ENCODE measurements around the gene ZGPAT. TPM values are rescaled to one million over a fixed set of nuclear protein-coding genes. Genes with fewer than 3 reads are reported as not detected.
"Not testable (repeated sequence)": the region's sequence is repeated elsewhere in the genome, so short reads cannot be mapped to it uniquely, and the experiment has no call there.

The ZGPAT gene, protein sequence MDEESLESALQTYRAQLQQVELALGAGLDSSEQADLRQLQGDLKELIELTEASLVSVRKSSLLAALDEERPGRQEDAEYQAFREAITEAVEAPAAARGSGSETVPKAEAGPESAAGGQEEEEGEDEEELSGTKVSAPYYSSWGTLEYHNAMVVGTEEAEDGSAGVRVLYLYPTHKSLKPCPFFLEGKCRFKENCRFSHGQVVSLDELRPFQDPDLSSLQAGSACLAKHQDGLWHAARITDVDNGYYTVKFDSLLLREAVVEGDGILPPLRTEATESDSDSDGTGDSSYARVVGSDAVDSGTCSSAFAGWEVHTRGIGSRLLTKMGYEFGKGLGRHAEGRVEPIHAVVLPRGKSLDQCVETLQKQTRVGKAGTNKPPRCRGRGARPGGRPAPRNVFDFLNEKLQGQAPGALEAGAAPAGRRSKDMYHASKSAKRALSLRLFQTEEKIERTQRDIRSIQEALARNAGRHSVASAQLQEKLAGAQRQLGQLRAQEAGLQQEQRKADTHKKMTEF
- 64.1 TPM for total RNA-seq

DNA sequence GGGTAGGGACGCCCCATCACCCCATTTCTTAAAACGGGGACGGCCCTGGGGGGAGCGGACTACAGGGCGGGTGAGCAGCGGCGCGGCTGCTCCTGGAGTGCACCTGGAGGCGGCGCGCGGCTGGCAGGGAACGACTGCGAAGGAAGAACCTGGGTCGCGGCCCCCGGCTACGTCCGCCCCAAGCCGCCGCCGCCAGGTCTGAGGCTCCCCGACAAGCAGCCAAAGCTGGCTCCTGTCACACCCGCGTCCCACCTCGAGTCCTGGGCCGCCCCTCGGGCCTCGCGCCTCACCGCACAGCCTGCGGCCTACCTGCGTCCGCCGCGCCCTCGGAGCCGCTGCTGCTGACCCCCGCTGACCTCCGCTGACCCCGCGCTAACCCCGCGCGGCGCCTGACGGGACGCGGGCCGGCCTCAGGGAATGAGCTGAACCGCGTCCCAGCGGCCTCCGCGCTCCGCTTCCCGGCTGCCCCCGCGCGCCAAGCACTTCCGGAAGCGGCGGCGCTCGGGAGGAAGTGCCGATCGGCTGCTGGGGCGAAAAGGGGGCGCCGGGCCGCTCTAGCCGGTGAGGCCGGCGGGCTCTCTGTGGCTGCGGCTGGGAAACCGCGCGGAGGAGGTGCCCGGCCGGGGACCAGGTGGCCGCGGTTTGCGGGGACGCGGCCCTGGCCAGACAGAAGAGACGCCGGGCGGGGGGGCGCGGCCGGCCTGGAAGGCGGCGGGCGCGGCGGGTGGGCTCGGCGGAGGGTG lies at the start of gene ZGPAT, which contains the start of gene ARFRP1:
ZGPAT (plus strand) TSS at position 482 of the 743 bp plus-strand sequence. CDS start 542 bp downstream, outside the sequence.
ARFRP1 (minus strand) TSS at position 419 of the 743 bp plus-strand sequence. CDS start 885 bp downstream, outside the sequence.
- peak; percentile 94 for ATAC-seq

DNA sequence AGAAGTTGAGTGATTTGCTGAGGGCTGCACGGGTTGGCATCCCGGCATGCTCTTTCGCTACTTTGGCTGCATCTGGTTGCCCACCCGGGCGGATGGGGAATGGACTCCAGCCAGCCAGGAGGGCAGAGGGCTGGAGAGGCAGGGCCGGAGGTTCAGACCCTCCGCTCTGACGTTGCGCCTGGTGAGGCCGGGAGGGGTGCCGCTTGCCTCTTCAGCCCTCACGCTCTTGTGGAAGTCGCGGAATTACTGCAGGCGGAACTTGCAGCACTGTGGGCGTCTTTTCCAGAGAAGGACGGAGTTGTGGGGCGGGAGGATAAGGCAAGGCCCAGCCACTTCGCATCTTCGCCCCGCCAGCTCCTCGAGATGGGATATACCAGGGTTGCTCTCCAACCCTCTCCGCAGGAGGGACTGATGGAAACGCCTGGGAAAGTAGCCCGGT lies 49.1 kb upstream of the ZGPAT start:
- DNase-seq (ENCODE audit: low spot score) (no peak), ATAC-seq (peak; percentile 26)

More for the DNA sequence above, at the start of gene ZGPAT, which contains the start of gene ARFRP1:
- peak; percentile 96 for DNase-seq (ENCODE audit: low spot score)

DNA sequence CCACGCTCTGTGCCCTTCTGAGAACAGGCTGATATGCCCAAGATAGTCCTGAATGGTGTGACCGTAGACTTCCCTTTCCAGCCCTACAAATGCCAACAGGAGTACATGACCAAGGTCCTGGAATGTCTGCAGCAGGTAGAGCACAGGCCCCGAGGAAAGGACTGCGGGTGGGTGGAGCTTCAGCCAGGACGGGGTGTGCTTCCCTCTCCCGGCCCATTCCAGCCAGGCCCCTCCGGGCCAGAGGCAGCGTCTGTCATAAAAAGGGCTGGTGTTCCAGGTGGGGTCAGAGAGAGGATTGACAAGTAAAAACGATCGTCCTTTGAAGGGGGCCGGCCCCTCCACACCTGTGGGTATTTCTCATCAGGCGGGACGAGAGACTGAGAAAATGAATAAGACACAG lies 48.5 kb upstream of the ZGPAT start:
- no peak for DNase-seq (ENCODE audit: low spot score)
- no peak for ATAC-seq

DNA sequence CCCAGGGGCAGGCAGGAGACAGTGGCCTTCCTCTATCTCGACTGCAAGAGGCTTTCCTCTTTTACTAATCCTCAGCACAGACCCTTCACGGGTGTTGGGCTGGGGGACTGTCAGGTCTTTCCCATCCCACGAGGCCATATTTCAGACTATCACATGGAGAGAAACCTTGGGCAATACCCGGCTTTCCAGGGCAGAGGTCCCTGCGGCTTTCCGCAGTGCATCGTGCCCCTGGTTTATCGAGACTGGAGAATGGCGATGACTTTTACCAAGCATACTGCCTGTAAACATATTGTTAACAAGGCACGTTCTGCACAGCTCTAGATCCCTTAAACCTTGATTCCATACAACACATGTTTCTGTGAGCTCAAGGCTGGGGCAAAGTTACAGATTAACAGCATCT lies 47.7 kb upstream of the ZGPAT start:
- DNase-seq (ENCODE audit: low spot score); ATAC-seq: not testable (repeated sequence)

DNA sequence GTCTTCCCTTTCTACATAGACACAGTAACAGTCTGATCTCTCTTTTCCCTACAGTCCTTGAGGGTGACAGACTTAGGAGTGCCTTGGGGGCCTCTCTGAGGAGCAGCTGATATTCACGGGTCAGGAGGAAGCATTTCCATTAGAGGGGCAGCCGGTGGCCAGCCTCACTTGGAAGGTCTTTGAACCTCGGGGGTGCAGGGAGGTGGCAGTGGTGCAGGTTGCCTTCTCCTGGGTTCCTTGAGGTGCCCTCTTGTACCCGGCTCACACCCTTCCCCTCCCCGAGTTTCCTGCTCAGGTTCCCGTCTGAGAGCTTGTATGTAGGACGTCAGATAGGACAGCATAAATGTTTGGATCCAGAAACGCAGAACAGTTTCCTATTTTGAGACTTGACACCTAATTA lies 47.2 kb upstream of the ZGPAT start:
- no peak for ATAC-seq
- no peak for DNase-seq (ENCODE audit: low spot score)

DNA sequence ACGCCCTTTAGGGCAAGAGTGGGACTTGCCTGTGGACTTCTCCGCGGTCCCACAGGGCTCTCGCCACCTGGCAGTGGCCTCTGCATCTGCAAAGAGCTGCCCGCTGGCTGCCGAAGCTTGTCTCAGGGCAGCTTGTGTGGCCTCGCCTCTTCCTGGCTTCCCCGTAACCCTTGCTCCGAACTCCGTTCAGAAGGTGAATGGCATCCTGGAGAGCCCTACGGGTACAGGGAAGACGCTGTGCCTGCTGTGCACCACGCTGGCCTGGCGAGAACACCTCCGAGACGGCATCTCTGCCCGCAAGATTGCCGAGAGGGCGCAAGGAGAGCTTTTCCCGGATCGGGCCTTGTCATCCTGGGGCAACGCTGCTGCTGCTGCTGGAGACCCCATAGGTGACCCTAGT lies 46.7 kb upstream of the ZGPAT start:
- DNase-seq (ENCODE audit: low spot score) (no peak), ATAC-seq (no peak)

DNA sequence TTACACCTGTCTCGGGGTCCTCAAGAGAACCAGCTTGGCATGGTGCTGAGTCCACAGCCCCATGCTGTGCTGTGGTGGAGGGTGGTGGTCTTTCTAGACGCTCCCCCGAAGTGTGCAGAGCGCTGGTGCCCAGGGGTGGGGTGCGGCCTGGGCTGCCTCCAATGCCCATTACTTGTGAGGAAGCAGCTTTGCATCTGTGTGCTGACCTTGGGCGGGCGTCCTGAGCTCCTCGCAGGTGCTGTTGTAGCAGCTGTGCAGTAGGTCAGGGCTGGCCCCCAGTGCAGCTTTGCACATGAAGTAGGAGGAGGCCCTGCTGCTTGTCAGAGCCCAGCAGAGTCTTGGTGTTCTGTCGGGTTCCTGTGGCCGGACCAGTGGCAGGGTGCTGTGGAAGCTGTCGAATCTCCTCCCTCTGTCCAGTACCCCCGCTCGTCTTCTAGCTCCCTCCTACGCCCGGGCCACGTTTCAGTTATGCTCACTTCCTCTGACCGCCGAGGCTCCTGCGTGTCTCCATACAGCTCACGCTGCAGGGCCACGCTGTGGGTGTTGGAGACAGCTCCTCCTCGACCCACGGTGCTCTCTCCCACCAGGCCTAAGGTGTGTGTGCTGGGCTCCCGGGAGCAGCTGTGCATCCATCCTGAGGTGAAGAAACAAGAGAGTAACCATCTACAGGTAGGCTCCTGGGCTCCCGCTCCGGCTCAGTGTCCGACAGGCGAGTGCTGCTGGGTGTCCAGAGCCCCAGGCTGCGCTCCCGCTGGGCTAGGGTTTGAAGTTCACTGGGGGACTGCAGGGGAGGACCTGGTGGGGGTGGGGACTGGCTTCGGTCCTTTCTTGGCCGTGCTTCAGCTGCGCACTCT lies 45.7 kb upstream of the ZGPAT start:
- DNase-seq (ENCODE audit: low spot score) (no peak), ATAC-seq (no peak)

DNA sequence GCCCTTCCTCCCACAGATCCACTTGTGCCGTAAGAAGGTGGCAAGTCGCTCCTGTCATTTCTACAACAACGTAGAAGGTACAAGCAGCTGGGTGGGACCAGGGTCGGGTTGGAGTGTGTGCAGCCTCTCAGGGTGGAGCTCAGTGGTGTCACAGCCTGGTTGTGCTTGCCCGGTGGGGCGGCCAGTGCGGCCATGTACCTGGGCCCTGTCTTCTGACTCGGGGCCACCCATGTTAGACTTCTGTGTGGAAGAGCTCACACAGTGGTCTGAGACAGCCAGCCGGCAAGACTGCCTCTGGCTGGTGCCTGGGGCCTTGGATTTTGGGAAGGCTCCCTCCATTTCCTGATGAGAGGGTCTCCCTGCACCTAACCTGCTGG lies 45.0 kb upstream of the ZGPAT start:
- ATAC-seq (no peak), DNase-seq (ENCODE audit: low spot score) (no peak)

DNA sequence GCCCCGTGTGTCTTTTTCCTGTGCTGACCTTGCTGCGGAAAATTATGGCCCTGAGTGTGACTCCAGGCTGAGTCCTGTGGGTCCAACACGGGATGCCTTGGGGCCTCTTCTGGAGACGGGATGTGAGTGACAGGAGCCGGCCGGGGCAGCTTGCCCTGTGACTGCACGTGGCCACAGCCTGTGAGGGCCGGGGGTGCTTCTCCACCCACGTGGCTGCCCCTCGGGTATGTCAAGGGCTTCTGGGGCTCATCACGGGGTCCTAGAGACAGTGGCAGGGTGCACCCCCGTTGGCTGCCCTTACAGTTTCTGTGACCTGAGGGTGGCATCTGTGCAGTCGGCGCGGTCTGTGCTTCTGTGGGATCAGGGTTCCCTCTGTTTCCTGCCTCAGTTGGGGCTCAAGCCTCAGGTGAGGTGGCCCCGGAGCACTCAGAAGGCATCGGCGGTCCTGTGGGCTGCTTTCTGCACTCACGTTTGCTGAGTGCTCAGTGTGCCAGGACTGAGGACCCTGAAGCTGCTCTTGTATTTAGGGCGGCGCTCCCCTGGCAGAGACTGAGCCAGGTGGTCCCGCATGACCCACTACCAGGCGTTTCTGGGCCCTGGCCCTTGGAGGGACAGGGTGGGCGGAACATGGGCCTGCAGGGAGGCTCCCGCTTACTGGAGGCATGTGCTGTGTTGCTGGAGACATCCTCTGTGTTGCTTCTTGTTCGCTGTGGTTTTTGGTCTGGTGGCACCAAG lies 44.3 kb upstream of the ZGPAT start:
- DNase-seq (ENCODE audit: low spot score) (no peak), ATAC-seq (no peak)

DNA sequence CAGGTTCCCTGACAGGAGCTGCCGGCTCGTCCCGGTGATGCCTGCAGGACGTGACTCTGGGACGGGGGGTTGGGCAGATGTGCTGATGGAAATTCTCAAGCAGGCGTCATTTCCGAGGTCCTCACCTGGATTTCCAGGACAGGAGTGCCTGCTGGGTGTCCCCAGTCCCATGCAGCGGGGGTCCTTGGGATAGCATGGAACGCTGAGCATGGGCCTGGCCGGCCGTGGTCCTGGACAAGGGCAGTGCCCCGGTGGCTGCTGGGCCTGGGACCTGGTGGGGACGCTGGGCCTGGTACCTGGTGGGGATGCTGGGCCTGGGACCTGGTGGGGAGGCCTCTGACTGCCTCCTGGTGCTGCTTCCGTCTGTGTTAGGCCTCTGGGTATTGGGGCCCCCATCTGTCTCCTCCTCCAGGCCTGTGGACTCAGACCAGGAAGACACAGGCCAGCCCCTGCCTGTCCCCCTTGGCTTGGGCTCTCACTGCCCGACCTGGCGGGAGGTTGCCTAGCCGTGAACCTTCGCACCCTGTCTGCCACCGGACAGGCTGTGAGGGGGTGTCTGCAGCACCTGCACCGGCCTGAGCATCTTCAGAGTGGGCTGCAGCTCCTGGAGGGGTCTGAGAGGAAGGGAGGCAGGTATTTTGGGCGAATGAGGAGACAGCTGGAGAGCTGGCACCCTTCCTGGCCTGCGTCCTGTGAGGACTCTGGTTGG lies 43.5 kb upstream of the ZGPAT start:
- no peak for ATAC-seq
- no peak for DNase-seq (ENCODE audit: low spot score)

DNA sequence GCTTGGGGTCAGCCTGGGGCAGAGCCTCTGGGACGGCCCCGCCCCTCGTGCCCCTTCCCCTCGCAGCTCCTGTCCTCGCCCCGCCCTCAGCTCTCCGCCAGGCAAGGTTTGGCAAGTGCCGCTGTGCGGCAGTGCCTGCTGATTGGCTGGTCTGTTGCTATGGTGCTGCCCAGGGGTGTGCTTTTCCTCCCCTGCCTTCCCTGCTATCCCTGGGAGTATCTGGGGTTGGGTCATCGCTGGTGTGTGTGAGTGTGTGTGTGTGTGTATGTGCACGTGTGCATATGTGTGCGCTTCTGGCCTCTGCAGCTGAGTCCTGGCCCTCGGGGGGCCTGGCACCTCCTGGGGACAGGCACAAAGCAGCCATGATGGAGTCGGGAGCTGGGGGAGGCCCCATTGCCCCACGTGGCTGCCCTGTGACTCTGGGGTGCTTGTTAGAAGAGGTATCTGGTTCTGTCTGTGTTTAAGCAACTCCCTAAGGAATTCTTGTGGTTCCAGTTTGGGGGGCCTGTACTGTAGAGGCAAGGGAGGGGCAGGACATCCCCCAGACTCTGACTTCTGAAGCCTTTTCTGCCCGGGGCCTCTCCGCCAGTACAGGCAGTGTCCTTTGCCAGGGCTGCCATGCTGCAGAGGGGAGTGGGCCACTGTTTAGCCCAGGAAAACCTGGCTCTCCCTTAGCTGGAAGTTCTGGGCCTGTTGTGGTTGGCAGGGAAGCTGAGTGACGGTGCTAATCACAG lies 42.8 kb upstream of the ZGPAT start:
- no peak for DNase-seq (ENCODE audit: low spot score)
- ATAC-seq = no peak

DNA sequence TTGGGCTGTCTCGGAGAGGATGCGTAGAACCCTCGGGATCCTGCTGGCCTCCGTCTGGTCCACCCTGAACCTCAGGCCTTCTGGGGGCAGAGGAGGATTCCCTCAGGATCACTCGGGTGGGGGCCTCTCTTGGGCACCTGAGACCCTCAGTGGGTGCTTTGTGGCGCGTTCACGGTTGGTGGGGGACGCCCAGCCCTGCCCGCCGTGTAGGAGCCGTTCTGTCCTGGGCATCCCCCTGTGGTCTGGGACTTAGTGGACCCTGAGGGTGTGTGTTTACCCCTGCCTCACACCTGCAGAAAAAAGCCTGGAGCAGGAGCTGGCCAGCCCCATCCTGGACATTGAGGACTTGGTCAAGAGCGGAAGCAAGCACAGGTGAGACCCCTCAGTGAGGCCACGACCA lies 42.1 kb upstream of the ZGPAT start:
- ATAC-seq = no peak

DNA sequence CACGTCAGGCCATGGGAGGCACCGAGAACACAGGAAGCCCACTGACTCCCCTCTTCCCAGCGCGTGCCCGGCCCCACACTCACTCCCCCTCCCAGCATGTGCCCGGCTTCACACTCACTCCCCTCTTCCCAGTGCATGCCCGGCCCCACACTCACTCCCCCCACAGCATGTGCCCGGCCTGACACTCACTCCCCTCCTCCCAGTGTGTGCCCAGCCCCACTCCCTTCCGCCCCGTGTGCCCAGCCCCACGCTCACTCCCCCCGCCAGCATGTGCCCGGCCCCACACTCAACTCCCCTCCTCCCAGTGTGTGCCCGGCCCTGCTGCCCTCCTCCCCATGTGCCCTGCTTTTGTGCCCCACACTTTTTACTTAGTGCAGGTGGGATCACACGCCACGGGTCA lies 40.0 kb upstream of the ZGPAT start:
- DNase-seq (ENCODE audit: low spot score) = no peak
- no peak for ATAC-seq

More for the DNA sequence above, 42.1 kb upstream of the ZGPAT start:
- no peak for DNase-seq (ENCODE audit: low spot score)

DNA sequence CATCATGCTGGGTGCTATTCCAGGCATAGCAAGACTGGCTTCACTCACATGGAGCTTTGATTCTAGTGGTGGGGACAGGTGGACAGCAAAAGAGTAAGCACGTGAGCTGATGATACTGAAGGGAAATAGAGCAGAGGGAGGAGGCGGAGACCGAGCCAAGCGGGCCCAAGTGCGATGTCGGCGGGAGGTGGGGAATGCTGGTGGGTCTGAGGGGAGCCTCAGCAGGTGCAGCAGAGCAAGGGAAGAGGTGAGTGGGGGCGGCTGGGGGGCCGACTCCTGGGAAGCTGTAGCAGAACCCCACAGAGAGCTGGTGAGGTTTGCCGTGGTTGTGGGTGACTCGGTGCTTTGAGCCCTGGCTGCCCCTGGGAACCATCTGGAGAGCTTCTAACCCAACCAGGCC lies 39.5 kb upstream of the ZGPAT start:
- ATAC-seq (no peak), DNase-seq (ENCODE audit: low spot score) (no peak)

DNA sequence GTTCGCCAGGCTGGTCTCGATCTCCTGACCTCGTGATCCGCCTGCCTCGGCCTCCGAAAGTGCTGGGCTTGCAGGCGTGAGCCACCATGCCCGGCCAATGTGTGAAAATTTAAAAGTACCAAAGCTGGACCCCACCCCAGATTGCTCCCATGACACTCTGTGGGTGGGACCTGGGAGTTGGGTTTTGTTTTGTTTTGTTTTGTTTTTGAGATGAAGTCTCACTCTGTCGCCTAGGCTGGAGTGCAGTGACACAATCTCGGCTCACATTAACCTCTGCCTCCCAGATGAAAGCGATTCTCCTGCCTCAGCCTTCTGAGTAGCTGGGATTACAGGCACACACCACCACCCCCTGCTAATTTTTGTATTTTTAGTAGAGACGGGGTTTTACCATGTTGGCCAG lies 36.1 kb upstream of the ZGPAT start:
- not testable (repeated sequence) for DNase-seq (ENCODE audit: low spot score); ATAC-seq

DNA sequence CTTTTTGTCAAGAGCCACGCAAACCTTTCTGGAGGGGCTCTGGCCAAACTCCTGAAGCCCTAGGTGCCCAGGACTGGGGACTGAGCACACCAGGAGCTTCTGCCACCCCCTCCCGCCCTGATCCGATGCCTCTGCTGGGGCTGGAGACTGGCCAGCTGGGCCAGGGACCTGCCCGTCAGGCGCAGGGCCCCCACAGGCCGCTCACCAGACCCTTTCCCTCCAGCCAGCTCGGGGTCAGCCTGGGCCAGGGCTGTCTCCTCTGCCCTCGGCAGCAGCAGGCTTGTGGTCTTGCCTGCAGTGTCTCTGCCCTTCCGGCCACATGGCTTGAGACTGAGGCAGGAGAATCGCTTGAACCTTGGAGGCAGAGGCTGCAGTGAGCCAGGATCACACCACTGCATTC lies 35.2 kb upstream of the ZGPAT start:
- ATAC-seq (peak; percentile 38), DNase-seq (ENCODE audit: low spot score) (no peak)

DNA sequence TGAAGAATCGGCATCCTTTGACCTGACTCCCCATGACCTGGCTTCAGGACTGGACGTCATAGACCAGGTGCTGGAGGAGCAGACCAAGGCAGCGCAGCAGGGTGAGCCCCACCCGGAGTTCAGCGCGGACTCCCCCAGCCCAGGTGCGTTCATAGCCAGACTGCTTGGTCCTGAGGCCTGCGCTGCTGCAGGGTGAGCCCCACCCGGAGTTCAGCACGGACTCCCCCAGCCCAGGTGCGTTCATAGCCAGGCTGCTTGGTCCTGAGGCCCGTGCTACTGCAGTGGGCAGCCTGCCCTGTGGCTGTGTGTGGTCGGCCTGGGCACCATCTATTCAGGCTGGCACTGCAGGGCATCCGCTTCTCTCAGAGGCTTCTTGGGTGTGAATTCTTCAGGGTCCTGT lies 33.9 kb upstream of the ZGPAT start:
- DNase-seq (ENCODE audit: low spot score) (no peak), ATAC-seq (no peak)

DNA sequence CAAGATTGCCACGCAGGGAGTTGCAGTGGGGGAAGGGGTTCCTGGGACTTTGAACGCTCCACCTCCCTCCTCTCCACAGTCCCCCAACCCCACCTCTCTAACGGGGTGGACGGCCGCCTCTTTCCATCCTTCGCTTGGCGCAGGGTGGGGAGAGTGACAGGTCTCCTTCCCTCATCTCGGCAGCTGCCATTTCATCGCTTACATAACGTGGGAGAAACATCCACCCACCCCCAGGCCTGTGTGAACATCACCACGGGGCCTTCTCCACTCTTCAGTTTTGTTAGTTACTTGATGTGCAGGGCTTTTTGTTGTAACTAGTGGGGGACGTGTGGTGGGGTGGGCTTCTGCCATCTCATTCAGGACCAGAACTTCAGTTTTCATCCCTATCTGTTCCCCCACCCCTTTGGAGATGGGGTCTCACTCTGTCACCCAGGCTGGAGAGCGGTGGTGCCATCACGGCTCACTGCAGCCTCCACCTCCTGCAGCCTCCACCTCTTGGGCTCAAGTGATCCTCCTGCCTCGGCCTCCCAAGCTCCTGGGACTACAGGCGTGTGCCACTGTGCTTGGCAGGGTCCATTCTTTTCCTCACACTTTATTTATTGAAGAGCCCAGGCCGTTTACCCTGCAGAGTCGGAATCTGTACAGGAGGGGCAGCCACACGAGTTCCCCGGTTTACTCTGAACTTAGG lies 32.0 kb upstream of the ZGPAT start:
- DNase-seq (ENCODE audit: low spot score) = no peak
- no peak for ATAC-seq
